ENCODE measurements around the gene STX16. TPM values are rescaled to one million over a fixed set of nuclear protein-coding genes. Genes with fewer than 3 reads are reported as not detected.

Gene STX16
- total RNA-seq, 1 donor from 2014 or later, result 50.4 TPM

DNA sequence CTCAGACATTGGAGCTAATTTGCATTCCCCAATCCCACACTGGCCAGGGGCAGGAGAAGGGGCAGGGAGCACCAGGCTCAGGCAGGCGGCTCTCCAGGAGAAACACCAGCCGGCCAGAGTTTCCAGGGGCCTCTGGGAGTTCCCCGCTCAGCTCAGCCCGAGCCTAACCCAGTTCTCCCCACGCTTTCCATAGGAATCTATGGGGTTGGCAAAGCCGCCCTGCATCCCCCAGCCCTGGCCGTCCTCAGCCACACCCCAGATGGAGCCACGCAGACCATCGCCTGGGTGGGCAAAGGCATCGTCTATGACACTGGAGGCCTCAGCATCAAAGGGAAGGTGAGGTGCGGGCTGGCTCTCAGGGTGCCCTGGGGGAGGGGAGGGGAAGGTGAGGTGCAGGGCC lies 49.7 kb downstream of the STX16 start:
- Mint-ChIP-seq H3K27me3 (ENCODE audit: low read depth) (no peaks in the 10 kb centered on the region), H3K36me3 (ENCODE audit: low read depth) (peaks cover 36% of the 10 kb centered on the region), H3K4me3 (ENCODE audit: unreplicated experiment) (no peak overlapping the region), H3K9me3 (ENCODE audit: low read depth) (peaks cover 3% of the 10 kb centered on the region), H3K27ac (ENCODE audit: unreplicated experiment) (no peak overlapping the region), H3K4me1 (ENCODE audit: low read depth) (no peaks in the 10 kb centered on the region)
- peak; percentile 60 for DNase-seq (ENCODE audit: low spot score)
- TF ChIP-seq, protein P1, sequence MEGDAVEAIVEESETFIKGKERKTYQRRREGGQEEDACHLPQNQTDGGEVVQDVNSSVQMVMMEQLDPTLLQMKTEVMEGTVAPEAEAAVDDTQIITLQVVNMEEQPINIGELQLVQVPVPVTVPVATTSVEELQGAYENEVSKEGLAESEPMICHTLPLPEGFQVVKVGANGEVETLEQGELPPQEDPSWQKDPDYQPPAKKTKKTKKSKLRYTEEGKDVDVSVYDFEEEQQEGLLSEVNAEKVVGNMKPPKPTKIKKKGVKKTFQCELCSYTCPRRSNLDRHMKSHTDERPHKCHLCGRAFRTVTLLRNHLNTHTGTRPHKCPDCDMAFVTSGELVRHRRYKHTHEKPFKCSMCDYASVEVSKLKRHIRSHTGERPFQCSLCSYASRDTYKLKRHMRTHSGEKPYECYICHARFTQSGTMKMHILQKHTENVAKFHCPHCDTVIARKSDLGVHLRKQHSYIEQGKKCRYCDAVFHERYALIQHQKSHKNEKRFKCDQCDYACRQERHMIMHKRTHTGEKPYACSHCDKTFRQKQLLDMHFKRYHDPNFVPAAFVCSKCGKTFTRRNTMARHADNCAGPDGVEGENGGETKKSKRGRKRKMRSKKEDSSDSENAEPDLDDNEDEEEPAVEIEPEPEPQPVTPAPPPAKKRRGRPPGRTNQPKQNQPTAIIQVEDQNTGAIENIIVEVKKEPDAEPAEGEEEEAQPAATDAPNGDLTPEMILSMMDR (IDR thresholded peaks at IDR 0.05), result no peak

GRCh38 chr20:58701431-58702160 lies 50.5 kb downstream of the STX16 start:
- peak; percentile 79 for DNase-seq (ENCODE audit: low spot score)
- Mint-ChIP-seq H3K27ac (ENCODE audit: unreplicated experiment) (no peak overlapping the region), H3K27me3 (ENCODE audit: low read depth) (no peaks in the 10 kb centered on the region), H3K36me3 (ENCODE audit: low read depth) (peaks cover 36% of the 10 kb centered on the region), H3K9me3 (ENCODE audit: low read depth) (peaks cover 3% of the 10 kb centered on the region), H3K4me3 (ENCODE audit: unreplicated experiment) (no peak overlapping the region), H3K4me1 (ENCODE audit: low read depth) (no peaks in the 10 kb centered on the region)
- TF ChIP-seq, protein P1 (IDR thresholded peaks at IDR 0.05), result no peak

- peaks cover 3% of the 10 kb centered on the region for H3K9me3 Mint-ChIP-seq (ENCODE audit: low read depth)
- no peaks in the 10 kb centered on the region for H3K4me1 Mint-ChIP-seq (ENCODE audit: low read depth)
- no peak overlapping the region for H3K4me3 Mint-ChIP-seq (ENCODE audit: unreplicated experiment)
- TF ChIP-seq, protein P1 (IDR thresholded peaks at IDR 0.05), result no peak
- H3K36me3 Mint-ChIP-seq (ENCODE audit: low read depth), result peaks cover 36% of the 10 kb centered on the region
- peak; percentile 59 for DNase-seq (ENCODE audit: low spot score)
- H3K27me3 Mint-ChIP-seq (ENCODE audit: low read depth), result no peaks in the 10 kb centered on the region
- H3K27ac Mint-ChIP-seq (ENCODE audit: unreplicated experiment), result no peak overlapping the region
Observed at GRCh38 chr20:58702161-58702510, 51.1 kb downstream of the STX16 start.

DNA sequence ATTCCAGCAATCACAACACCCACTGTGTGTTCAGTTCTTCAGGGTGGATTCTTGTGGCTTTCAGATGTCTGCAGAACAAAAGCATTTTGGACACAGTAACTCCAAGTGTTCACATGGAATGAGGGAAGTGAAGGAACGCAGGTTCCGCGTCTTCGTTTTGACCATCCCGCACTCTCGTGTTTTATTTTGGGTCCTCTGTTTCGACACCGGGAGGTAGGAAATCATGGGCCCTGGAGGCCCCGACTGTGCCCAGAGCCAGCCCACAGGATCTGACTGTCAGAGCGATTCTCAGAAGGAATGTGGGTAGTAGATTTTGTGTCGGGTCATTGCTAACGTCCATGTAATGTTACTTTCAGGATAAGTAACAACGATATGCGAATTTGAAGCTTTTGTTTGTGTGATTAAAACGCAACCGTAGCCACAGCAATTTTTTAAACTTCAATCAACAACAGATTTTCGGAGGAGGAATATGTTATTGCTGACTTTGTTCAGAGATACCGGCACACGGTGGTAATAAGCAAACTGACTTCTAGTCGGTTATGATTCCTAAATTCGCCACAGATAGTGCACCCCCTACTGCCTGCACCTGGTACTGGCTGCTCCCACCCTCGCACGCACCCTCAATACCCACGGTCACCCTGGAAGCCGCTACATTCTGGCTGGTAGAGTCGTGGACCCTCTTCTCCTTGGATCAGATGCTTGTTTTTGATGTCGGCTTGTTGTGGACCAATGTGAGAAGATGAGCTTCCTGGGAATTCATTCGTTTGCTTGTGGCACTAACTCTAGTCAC lies 52.0 kb downstream of the STX16 start:
- Mint-ChIP-seq H3K9me3 (ENCODE audit: low read depth) (peaks cover 3% of the 10 kb centered on the region), H3K27me3 (ENCODE audit: low read depth) (no peaks in the 10 kb centered on the region), H3K4me3 (ENCODE audit: unreplicated experiment) (no peak overlapping the region), H3K4me1 (ENCODE audit: low read depth) (no peaks in the 10 kb centered on the region), H3K27ac (ENCODE audit: unreplicated experiment) (no peak overlapping the region), H3K36me3 (ENCODE audit: low read depth) (peaks cover 33% of the 10 kb centered on the region)
- TF ChIP-seq, protein P1 (IDR thresholded peaks at IDR 0.05), result peak; percentile 55
- peak; percentile 24 for DNase-seq (ENCODE audit: low spot score)

- Mint-ChIP-seq H3K4me3 (ENCODE audit: unreplicated experiment) (no peak overlapping the region), H3K36me3 (ENCODE audit: low read depth) (peaks cover 31% of the 10 kb centered on the region), H3K9me3 (ENCODE audit: low read depth) (peaks cover 3% of the 10 kb centered on the region), H3K27ac (ENCODE audit: unreplicated experiment) (no peak overlapping the region), H3K27me3 (ENCODE audit: low read depth) (no peaks in the 10 kb centered on the region), H3K4me1 (ENCODE audit: low read depth) (no peaks in the 10 kb centered on the region)
- TF ChIP-seq, protein P1 (IDR thresholded peaks at IDR 0.05), result no peak
- DNase-seq (ENCODE audit: low spot score), result peak; percentile 35
Observed at GRCh38 chr20:58703765-58704371, 52.8 kb downstream of the STX16 start.
